Measurements from ENCODE around the gene PLCB1.

Gene PLCB1

GRCh38 chr20:8115436-8115835 is 16.6 kb upstream of the PLCB1 start:
- TF ChIP-seq POLR2AphosphoS5 (IDR thresholded peaks at IDR 0.05; ENCODE audit: low read depth, low read length) (no peak), SIN3A (IDR thresholded peaks at IDR 0.05; ENCODE audit: borderline replicate concordance, insufficient read depth, low read length) (no peak), TAF1 (IDR thresholded peaks at IDR 0.05; ENCODE audit: borderline replicate concordance, insufficient read depth, low read length) (no peak), FOXP2 (optimal IDR thresholded peaks at IDR 0.05; ENCODE audit: borderline replicate concordance, extremely low read depth, extremely low read length, insufficient read depth) (no peak), REST (IDR thresholded peaks at IDR 0.05; ENCODE audit: insufficient read depth in 1 of 2, low read depth in 2 of 2, low read length in 2 of 2) (no peak)

DNA sequence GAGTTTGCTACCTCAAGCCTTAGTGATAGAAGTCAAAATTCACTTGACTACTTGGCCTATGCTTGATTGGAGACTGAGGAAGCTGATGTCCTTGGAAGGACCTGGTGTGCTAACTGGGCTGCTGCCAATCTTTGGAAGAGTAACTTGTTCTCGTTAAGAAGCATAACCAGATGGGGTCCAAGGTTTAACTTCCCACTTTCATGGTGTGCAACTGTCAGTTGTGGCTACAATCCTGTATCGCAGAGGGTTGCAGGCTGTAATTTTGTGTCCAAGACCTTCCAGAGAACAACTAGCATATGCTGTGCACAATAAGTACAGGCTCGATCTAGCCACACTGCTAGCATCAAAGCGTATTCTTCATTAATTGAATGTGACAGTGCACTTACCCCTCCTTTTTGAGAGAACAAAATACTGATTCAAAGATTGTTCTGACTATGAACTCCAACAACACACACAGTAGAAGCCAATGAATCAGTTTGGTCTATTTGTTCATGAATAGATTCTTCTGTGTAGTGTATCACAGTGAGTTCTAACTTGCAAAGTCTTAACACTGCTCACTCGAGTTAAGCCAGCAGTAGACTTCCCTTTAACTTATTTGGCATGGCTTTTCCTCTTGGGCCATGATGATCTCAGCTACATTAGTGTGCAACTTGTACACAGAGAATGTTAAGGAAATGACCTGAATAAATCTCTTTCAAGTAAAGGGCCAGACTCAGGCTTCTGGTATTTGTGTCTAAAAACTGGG is 15.8 kb upstream of the PLCB1 start:
- no peak for TF ChIP-seq FOXP2 (optimal IDR thresholded peaks at IDR 0.05; ENCODE audit: borderline replicate concordance, extremely low read depth, extremely low read length, insufficient read depth)
- no peak for TF ChIP-seq TAF1 (IDR thresholded peaks at IDR 0.05; ENCODE audit: borderline replicate concordance, insufficient read depth, low read length)
- TF ChIP-seq REST (IDR thresholded peaks at IDR 0.05; ENCODE audit: insufficient read depth in 1 of 2, low read depth in 2 of 2, low read length in 2 of 2), result no peak
- no peak for TF ChIP-seq SIN3A (IDR thresholded peaks at IDR 0.05; ENCODE audit: borderline replicate concordance, insufficient read depth, low read length)
- no peak for TF ChIP-seq POLR2AphosphoS5 (IDR thresholded peaks at IDR 0.05; ENCODE audit: low read depth, low read length)

DNA sequence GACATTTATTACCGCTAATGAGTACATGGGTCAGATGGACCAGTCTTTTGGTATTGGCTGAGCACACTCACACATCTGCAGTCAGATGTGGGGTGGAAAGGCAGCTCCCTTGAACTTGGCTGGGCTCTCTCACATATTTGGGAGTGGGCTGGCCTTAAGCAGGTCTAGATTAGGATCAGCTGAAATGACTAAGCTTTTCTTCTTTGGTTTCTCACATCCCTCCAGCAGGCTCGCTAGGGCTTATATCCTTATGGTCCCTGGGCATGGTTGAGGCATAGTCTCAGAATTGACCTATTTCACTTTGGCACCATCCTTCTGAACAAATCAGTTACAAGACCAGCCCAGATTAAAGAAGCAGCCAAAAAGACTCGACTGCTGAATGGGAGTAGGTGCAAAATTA is 14.4 kb upstream of the PLCB1 start:
- TF ChIP-seq REST (IDR thresholded peaks at IDR 0.05; ENCODE audit: insufficient read depth in 1 of 2, low read depth in 2 of 2, low read length in 2 of 2) (no peak), FOXP2 (optimal IDR thresholded peaks at IDR 0.05; ENCODE audit: borderline replicate concordance, extremely low read depth, extremely low read length, insufficient read depth) (no peak), SIN3A (IDR thresholded peaks at IDR 0.05; ENCODE audit: borderline replicate concordance, insufficient read depth, low read length) (no peak), TAF1 (IDR thresholded peaks at IDR 0.05; ENCODE audit: borderline replicate concordance, insufficient read depth, low read length) (no peak), POLR2AphosphoS5 (IDR thresholded peaks at IDR 0.05; ENCODE audit: low read depth, low read length) (no peak)

GRCh38 chr20:8118039-8118438 is 14.0 kb upstream of the PLCB1 start:
- TF ChIP-seq FOXP2 (optimal IDR thresholded peaks at IDR 0.05; ENCODE audit: borderline replicate concordance, extremely low read depth, extremely low read length, insufficient read depth) (no peak), REST (IDR thresholded peaks at IDR 0.05; ENCODE audit: insufficient read depth in 1 of 2, low read depth in 2 of 2, low read length in 2 of 2) (no peak), SIN3A (IDR thresholded peaks at IDR 0.05; ENCODE audit: borderline replicate concordance, insufficient read depth, low read length) (no peak), TAF1 (IDR thresholded peaks at IDR 0.05; ENCODE audit: borderline replicate concordance, insufficient read depth, low read length) (no peak)
